ENCODE results near the gene EDEM1. TPM values are rescaled to one million over a fixed set of nuclear protein-coding genes. Genes with fewer than 3 reads are reported as not detected.

The EDEM1 gene
- total RNA-seq, result 88.6 TPM
- long read RNA-seq, full-length matches to known transcripts, result 72 of 96 reads
- long read RNA-seq, partial matches to known transcripts, result 18 of 96 reads
- long read RNA-seq, other reads (novel, unspliced or antisense), result 6 of 96 reads

- Histone ChIP-seq H3K4me1 (peaks cover 46% of the 10 kb centered on the region), H3K36me3 (peaks cover 10% of the 10 kb centered on the region), H3K27me3 (no peaks in the 10 kb centered on the region), H3K9me3 (no peaks in the 10 kb centered on the region), H3K27ac (peak within 1 kb of the TSS; percentile 98), H3K4me3 (peak within 1 kb of the TSS; percentile 92)
- no peak for TF ChIP-seq CTCF (IDR thresholded peaks at IDR 0.05)
- ATAC-seq, result peak; percentile 94
- intact Hi-C loops (cut with DNase I), result no loop called here
- peak; percentile 98 for DNase-seq
These were observed at the start of gene EDEM1 for GRCh38 chr3:5187156-5187919. Gene EDEM1 (plus strand): TSS chr3:5187707. CDS start chr3:5187806, 99 bp downstream.

- intact Hi-C loops (cut with DNase I), result no loop called here
- no peaks in the 10 kb centered on the region for H3K9me3 ChIP-seq
- no peak overlapping the region for H3K27ac ChIP-seq
- TF ChIP-seq CTCF (IDR thresholded peaks at IDR 0.05), result no peak
- H3K27me3 ChIP-seq, result no peaks in the 10 kb centered on the region
- no peak overlapping the region for H3K4me3 ChIP-seq
- H3K4me1 ChIP-seq, result peaks cover 60% of the 10 kb centered on the region
- DNase-seq (no peak), ATAC-seq (peak; percentile 78)
- H3K36me3 ChIP-seq, result no peaks in the 10 kb centered on the region
These were observed 49.1 kb upstream of the EDEM1 start for GRCh38 chr3:5138214-5138981.

- intact Hi-C loops (cut with DNase I), result no loop called here
- H3K27ac ChIP-seq, result peak overlapping the region; percentile 21
- H3K36me3 ChIP-seq, result no peaks in the 10 kb centered on the region
- TF ChIP-seq CTCF (IDR thresholded peaks at IDR 0.05), result no peak
- H3K4me3 ChIP-seq, result no peak overlapping the region
- no peaks in the 10 kb centered on the region for H3K27me3 ChIP-seq
- DNase-seq (no peak), ATAC-seq (no peak)
- no peaks in the 10 kb centered on the region for H3K9me3 ChIP-seq
- H3K4me1 ChIP-seq, result peaks cover 61% of the 10 kb centered on the region
These were observed 47.3 kb upstream of the EDEM1 start for GRCh38 chr3:5140230-5140621.

GRCh38 chr3:5140839-5141238 is 46.7 kb upstream of the EDEM1 start:
- intact Hi-C loops (cut with DNase I), result no loop called here
- TF ChIP-seq CTCF (IDR thresholded peaks at IDR 0.05), result no peak
- H3K36me3 ChIP-seq, result no peaks in the 10 kb centered on the region
- peaks cover 60% of the 10 kb centered on the region for H3K4me1 ChIP-seq
- H3K4me3 ChIP-seq, result no peak overlapping the region
- ATAC-seq, result no peak
- H3K27ac ChIP-seq, result no peak overlapping the region
- no peaks in the 10 kb centered on the region for H3K27me3 ChIP-seq
- H3K9me3 ChIP-seq, result no peaks in the 10 kb centered on the region
- no peak for DNase-seq

GRCh38 chr3:5141760-5142159 is 45.7 kb upstream of the EDEM1 start:
- Histone ChIP-seq H3K9me3 (no peaks in the 10 kb centered on the region), H3K4me3 (no peak overlapping the region), H3K36me3 (no peaks in the 10 kb centered on the region), H3K27ac (no peak overlapping the region), H3K27me3 (no peaks in the 10 kb centered on the region), H3K4me1 (peaks cover 51% of the 10 kb centered on the region)
- ATAC-seq (no peak), DNase-seq (no peak)
- no peak for TF ChIP-seq CTCF (IDR thresholded peaks at IDR 0.05)
- intact Hi-C loops (cut with DNase I), result no loop called here

All from upper lobe of right lung (tissue), 1 donor.